H9 (cell line): Measurements from ENCODE around the gene DENND1A. TPM values are rescaled to one million over a fixed set of nuclear protein-coding genes. Genes with fewer than 3 reads are reported as not detected.

ENCODE experiments used
- DNase-seq: peaks from one replicate; pipeline ENCODE4 v3.0.0-alpha.2; 2017
- H2AFZ ChIP-seq: one replicate; pipeline ENCODE4 v1.6.1; 2013; ENCODE audit warnings: mild to moderate bottlenecking, low read length, control low read depth, moderate library complexity
- H2AK5ac ChIP-seq: 2 replicates; pipeline ENCODE4 v1.6.1; 2013; ENCODE audit warnings: low read length, control low read depth, mixed read lengths; ENCODE audit not compliant: insufficient read length
- H2BK120ac ChIP-seq: one replicate; pipeline ENCODE4 v1.6.1; 2013; ENCODE audit warnings: low read depth, mild to moderate bottlenecking, low read length, control low read depth, inconsistent platforms; ENCODE audit not compliant: poor library complexity, severe bottlenecking
- H2BK12ac ChIP-seq: 2 replicates; pipeline ENCODE4 v1.6.1; 2013; ENCODE audit warnings: low read length, control low read depth, mixed read lengths, low read depth; ENCODE audit not compliant: insufficient read length
- H2BK15ac ChIP-seq: 2 replicates; pipeline ENCODE4 v1.6.1; 2013; ENCODE audit warnings: low read depth, low read length, control low read depth
- H2BK20ac ChIP-seq: one replicate; pipeline ENCODE4 v1.6.1; 2013; ENCODE audit warnings: low read depth, mild to moderate bottlenecking, low read length, control low read depth, inconsistent platforms; ENCODE audit not compliant: poor library complexity, severe bottlenecking
- H2BK5ac ChIP-seq: 2 replicates; pipeline ENCODE4 v1.6.1; 2013; ENCODE audit warnings: low read length, control low read depth, mixed read lengths; ENCODE audit not compliant: insufficient read length
- H3K14ac ChIP-seq: 2 replicates; pipeline ENCODE4 v1.6.1; 2013; ENCODE audit warnings: low read length, control low read depth; ENCODE audit not compliant: insufficient read depth
- H3K18ac ChIP-seq: 2 replicates; pipeline ENCODE4 v1.6.1; 2013; ENCODE audit warnings: low read depth, mild to moderate bottlenecking, mixed read lengths, low read length, control low read depth; ENCODE audit not compliant: insufficient read length
- H3K23ac ChIP-seq: 2 replicates; pipeline ENCODE4 v1.6.1; 2013; ENCODE audit warnings: low read length, control low read depth, mixed read lengths, low read depth; ENCODE audit not compliant: insufficient read length
- H3K23me2 ChIP-seq: 2 replicates; pipeline ENCODE4 v1.6.1; 2013; ENCODE audit warnings: low read depth, mild to moderate bottlenecking, mixed read lengths, low read length, control low read depth; ENCODE audit not compliant: insufficient read length, poor library complexity, severe bottlenecking
- H3K27ac ChIP-seq: 2 replicates; pipeline ENCODE4 v1.5.1; 2013; ENCODE audit warnings: low read length, control low read depth, mixed read lengths, low read depth; ENCODE audit not compliant: insufficient read length
- H3K27me3 ChIP-seq: 2 replicates; pipeline ENCODE4 v1.6.1; 2013; ENCODE audit warnings: low read length, control low read depth, inconsistent platforms; ENCODE audit not compliant: insufficient read depth
- H3K4ac ChIP-seq: 2 replicates; pipeline ENCODE4 v1.6.1; 2013; ENCODE audit warnings: low read depth, mild to moderate bottlenecking, control low read depth, inconsistent platforms, low read length, moderate library complexity
- H3K4me1 ChIP-seq: 2 replicates; pipeline ENCODE4 v1.6.1; 2013; ENCODE audit warnings: low read length, control low read depth, inconsistent platforms; ENCODE audit not compliant: insufficient read depth
- H3K4me2 ChIP-seq: 2 replicates; pipeline ENCODE4 v1.6.1; 2013; ENCODE audit warnings: low read length, control low read depth, mixed read lengths; ENCODE audit not compliant: insufficient read length, insufficient read depth
- H3K56ac ChIP-seq: 2 replicates; pipeline ENCODE4 v1.6.1; 2013; ENCODE audit warnings: low read depth, mild to moderate bottlenecking, mixed read lengths, low read length, control low read depth; ENCODE audit not compliant: insufficient read length
- H3K79me1 ChIP-seq: 2 replicates; pipeline ENCODE4 v1.6.1; 2013; ENCODE audit warnings: low read depth, mild to moderate bottlenecking, moderate library complexity, low read length, control low read depth, inconsistent platforms; ENCODE audit not compliant: insufficient read depth, poor library complexity, severe bottlenecking
- H3K79me2 ChIP-seq: 2 replicates; pipeline ENCODE4 v1.6.1; 2013; ENCODE audit warnings: low read length, control low read depth, inconsistent platforms; ENCODE audit not compliant: insufficient read depth
- H3K9ac ChIP-seq: 2 replicates; pipeline ENCODE4 v1.6.1; 2013; ENCODE audit warnings: low read length, control low read depth, mixed read lengths; ENCODE audit not compliant: insufficient read length; ENCODE audit errors: extremely low read depth
- H3K9me3 ChIP-seq: one replicate; pipeline ENCODE4 v1.6.1; 2013; ENCODE audit warnings: low read depth, low read length, inconsistent platforms; ENCODE audit not compliant: control insufficient read depth
- H3T11ph ChIP-seq: one replicate; pipeline ENCODE4 v1.6.1; 2013; ENCODE audit warnings: mild to moderate bottlenecking, low read length, control low read depth, inconsistent platforms
- H4K20me1 ChIP-seq: one replicate; pipeline ENCODE4 v1.6.1; 2013; ENCODE audit not compliant: control insufficient read depth, insufficient read length, insufficient read depth
- H4K5ac ChIP-seq: 2 replicates; pipeline ENCODE4 v1.6.1; 2013; ENCODE audit warnings: low read depth, mild to moderate bottlenecking, mixed read lengths, low read length, control low read depth; ENCODE audit not compliant: insufficient read length
- H4K8ac ChIP-seq: replicated peaks from 2 replicates; pipeline ENCODE4 v1.6.1; 2013; ENCODE audit warnings: low read length, control low read depth, mixed read lengths, low read depth; ENCODE audit not compliant: insufficient read length
- H4K91ac ChIP-seq: 2 replicates; pipeline ENCODE4 v1.6.1; 2013; ENCODE audit warnings: low read depth, mild to moderate bottlenecking, moderate library complexity, mixed read lengths, low read length, control low read depth; ENCODE audit not compliant: insufficient read length
- H3K27ac Mint-ChIP-seq, 3 experiments: 2 replicates in 2 of 3; 3 replicates in 1 of 3; pipeline ENCODE4 v1.8.0; 2020 to 2021; ENCODE audit warnings: mixed read lengths in 3 of 3, mild to moderate bottlenecking in 1 of 3, moderate library complexity in 1 of 3
- H3K27me3 Mint-ChIP-seq: 2 replicates; pipeline ENCODE4 v1.8.0; 2021; ENCODE audit warnings: low read depth, mild to moderate bottlenecking, moderate library complexity, mixed read lengths
- H3K36me3 Mint-ChIP-seq, 3 experiments: 2 replicates in 2 of 3; 3 replicates in 1 of 3; pipeline ENCODE4 v1.8.0; 2020 to 2021; ENCODE audit warnings: low read depth in 3 of 3, mixed read lengths in 3 of 3; ENCODE audit not compliant: insufficient read depth in 1 of 3
- H3K4me1 Mint-ChIP-seq, 2 experiments: 2 replicates each; pipeline ENCODE4 v1.8.0; 2020; ENCODE audit warnings: mixed read lengths in 2 of 2
- H3K4me3 Mint-ChIP-seq, 2 experiments: 2 replicates in 1 of 2; 3 replicates in 1 of 2; pipeline ENCODE4 v1.8.0; 2020 to 2021; ENCODE audit warnings: mild to moderate bottlenecking in 2 of 2, mixed read lengths in 2 of 2, moderate library complexity in 1 of 2
- H3K9me3 Mint-ChIP-seq, 2 experiments: 2 replicates in 1 of 2; 3 replicates in 1 of 2; pipeline ENCODE4 v1.8.0; 2020; ENCODE audit warnings: mild to moderate bottlenecking in 2 of 2, mixed read lengths in 2 of 2, moderate library complexity in 1 of 2
- CTCF ChIP-seq: fragments of 200-600 bp; sonication (generic); conservative IDR thresholded peaks from 3 replicates; pipeline ENCODE4 v1.8.0; 2021; ENCODE audit warnings: antibody characterized with exemption, mild to moderate bottlenecking
- WGBS: extraction: QIAGEN DNeasy Blood & Tissue Kit; methylation state at CpG from one replicate; pipeline ENCODE4 v1.1.7; 2013; ENCODE audit warnings: missing lambda C conversion rate, low lambda C conversion rate, mixed read lengths; ENCODE audit not compliant: insufficient read length; ENCODE audit errors: extremely low coverage; 5-methylcytosine and 5-hydroxymethylcytosine counted together
- total RNA-seq: library from RNA; stranded (reverse); gene quantifications from 2 replicates; pipeline ENCODE4 v1.2.1, GENCODE V29; 2021

Gene DENND1A
- total RNA-seq, 1 experiment from 2014 or later: 20.4 TPM

GRCh38 chr9:123715258-123715657, 214.7 kb downstream of the DENND1A start:
- Histone ChIP-seq H3K79me2 (0 out of 2 replicates have a peak, but pooled peaks cover 1% of the 10 kb centered on the region), H3K27ac (no peak overlapping the region), H3K4me1 (no peaks in the 10 kb centered on the region), H3K9ac (no peak overlapping the region), H3K27me3 (no peaks in the 10 kb centered on the region), H2BK12ac (no peak overlapping the region), H4K8ac (no peak overlapping the region), H4K5ac (no peak overlapping the region), H3K56ac (no peak overlapping the region), H2BK120ac (no peak overlapping the region), H3K4ac (no peak overlapping the region), H4K20me1 (no peaks in the 10 kb centered on the region), H2AFZ (no peak overlapping the region), H4K91ac (no peak overlapping the region), H3K18ac (no peak overlapping the region), H3K14ac (no peak overlapping the region), H3K79me1 (no peaks in the 10 kb centered on the region), H2BK5ac (no peak overlapping the region), H2AK5ac (no peak overlapping the region), H3K4me2 (no peak overlapping the region), H3K23me2 (no peaks in the 10 kb centered on the region), H2BK20ac (no peak overlapping the region), H3K23ac (no peak overlapping the region), H3K9me3 (no peaks in the 10 kb centered on the region), H3T11ph (no peak overlapping the region), H2BK15ac (no peak overlapping the region)
- Mint-ChIP-seq H3K4me1 (no peaks in the 10 kb centered on the region), H3K36me3 (peaks cover 0 to 5% (median 0%) of the 10 kb centered on the region in 3 experiments; a peak in 2 of 7 replicates), H3K4me3 (no peak overlapping the region), H3K27me3 (no peaks in the 10 kb centered on the region), H3K9me3 (peaks cover 0 to 5% of the 10 kb centered on the region in 2 experiments; a peak in 2 of 5 replicates), H3K27ac (no peak overlapping the region)
- no peak for DNase-seq
- TF ChIP-seq CTCF: no peak
- no CpG with 5 or more reads among the region's 1 CpG for WGBS
